Right lobe of liver (tissue), 4 donors: ENCODE results near the gene PRKAB1.
A peak's percentile ranks its signal among the peaks of the same experiment; 100 is the strongest.

ENCODE experiments used
- CTCF ChIP-seq, 4 donors: fragments of 200-600 bp in 3 of 4; fragments of 450-650 bp in 1 of 4; IDR thresholded peaks; one replicate each; pipeline versions ENCODE4 v1.5.1 to v1.8.0; 2016 to 2022; ENCODE audit warnings: antibody characterized with exemption in 4 of 4, mild to moderate bottlenecking in 2 of 4
- POLR2A ChIP-seq: fragments of 450-650 bp; IDR thresholded peaks from one replicate; pipeline ENCODE4 v1.6.1; 2017; ENCODE audit warnings: antibody characterized with exemption, mild to moderate bottlenecking
- donor health status: DM: no; HTN: no; CAD: no.
- donor health status: DM: no; HTN: no; CAD: no.
- donor health status: DM: no; HTN: yes; CAD: no.

DNA sequence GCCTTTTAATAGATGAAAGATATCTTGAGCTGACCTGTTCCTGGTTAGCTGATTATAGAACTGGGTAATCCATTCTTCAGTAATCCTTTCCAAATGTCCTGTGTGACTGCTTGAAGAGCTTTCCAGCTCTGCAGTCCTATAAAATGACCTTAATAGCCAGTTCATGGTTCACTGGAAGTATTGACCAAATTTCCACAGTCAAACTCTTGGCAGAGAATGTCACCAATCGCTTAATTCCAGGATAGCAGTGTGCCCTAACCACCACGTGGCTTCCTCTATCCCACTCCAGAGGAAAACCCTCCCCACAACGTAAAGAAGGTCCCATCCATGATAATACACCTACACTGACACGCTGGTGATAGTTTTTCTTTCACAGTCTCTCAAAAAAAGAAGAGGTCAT lies 17.4 kb downstream of the PRKAB1 start:
- TF ChIP-seq CTCF (IDR thresholded peaks at IDR 0.05) (no peak), POLR2A (peak; percentile 75)
